Measurements from ENCODE around the gene INTS11. TPM values are rescaled to one million over a fixed set of nuclear protein-coding genes. Genes with fewer than 3 reads are reported as not detected.

Gene INTS11
- total RNA-seq, 2 donors from 2014 or later = 97.3 to 178 TPM

DNA sequence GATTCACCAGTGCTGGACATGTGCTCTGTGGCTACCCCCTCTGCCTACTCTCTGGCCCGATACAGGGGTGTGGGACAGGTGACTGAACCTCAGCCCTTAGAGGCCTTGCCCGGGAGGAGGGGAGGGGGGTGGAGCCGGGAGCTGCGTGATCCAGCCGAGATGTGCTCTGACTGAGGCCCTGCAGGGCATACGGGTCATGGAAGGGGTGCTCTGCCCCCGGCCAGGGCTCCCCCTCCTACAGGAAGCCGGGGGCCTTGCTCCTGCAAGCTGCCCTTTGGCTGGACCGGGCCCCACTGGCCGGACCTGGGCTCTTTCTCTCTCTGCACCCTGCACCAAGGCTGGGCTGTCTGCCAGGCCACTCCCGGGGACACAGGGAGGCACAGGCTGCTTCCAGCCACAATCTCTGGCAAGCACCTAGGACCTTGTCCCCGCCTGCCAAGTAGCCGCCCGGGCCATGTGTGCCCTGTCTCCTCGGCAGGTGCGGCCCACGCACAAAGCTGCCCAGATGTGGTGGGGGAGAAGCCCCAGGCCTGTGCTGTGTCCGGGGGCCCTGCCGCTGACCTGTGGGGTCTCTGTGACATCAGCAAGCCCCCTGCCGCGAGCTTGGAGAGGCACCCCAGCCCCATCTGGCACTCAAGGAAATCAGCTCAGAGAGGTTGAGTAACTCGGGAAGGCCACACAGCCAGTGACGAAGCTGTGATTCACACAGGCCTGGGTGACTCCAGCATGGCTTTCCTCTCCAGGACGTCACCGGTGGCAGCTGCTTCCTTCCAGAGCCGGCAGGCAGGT is 42.7 kb downstream of the INTS11 start:
- WGBS = 39% methylated on average over 24 of the region's 26 CpGs
- Histone ChIP-seq H3K27ac (no peak overlapping the region), H3K4me1 (replicated peaks) (no peaks in the 10 kb centered on the region), H3K27me3 (replicated peaks; ENCODE audit: insufficient read depth) (peaks cover 3% of the 10 kb centered on the region), H3K9me3 (no peaks in the 10 kb centered on the region), H3K4me3 (no peak overlapping the region), H3K36me3 (no peaks in the 10 kb centered on the region)
- TF ChIP-seq POLR2A (IDR thresholded peaks at IDR 0.05) (no peak), POLR2AphosphoS5 (IDR thresholded peaks at IDR 0.05) (peak; percentile 22)
- TF ChIP-seq, protein P1, sequence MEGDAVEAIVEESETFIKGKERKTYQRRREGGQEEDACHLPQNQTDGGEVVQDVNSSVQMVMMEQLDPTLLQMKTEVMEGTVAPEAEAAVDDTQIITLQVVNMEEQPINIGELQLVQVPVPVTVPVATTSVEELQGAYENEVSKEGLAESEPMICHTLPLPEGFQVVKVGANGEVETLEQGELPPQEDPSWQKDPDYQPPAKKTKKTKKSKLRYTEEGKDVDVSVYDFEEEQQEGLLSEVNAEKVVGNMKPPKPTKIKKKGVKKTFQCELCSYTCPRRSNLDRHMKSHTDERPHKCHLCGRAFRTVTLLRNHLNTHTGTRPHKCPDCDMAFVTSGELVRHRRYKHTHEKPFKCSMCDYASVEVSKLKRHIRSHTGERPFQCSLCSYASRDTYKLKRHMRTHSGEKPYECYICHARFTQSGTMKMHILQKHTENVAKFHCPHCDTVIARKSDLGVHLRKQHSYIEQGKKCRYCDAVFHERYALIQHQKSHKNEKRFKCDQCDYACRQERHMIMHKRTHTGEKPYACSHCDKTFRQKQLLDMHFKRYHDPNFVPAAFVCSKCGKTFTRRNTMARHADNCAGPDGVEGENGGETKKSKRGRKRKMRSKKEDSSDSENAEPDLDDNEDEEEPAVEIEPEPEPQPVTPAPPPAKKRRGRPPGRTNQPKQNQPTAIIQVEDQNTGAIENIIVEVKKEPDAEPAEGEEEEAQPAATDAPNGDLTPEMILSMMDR (IDR thresholded peaks at IDR 0.05) = no peak
- peak; percentile 73 for DNase-seq (ENCODE audit: low spot score)
- intact Hi-C loops (cut with DNase I) = no loop called here

- WGBS = 89% methylated on average over 21 of the region's 21 CpGs
- intact Hi-C loops (cut with DNase I) = no loop called here
- TF ChIP-seq POLR2A (IDR thresholded peaks at IDR 0.05) = no peak
- no peak for TF ChIP-seq POLR2AphosphoS5 (IDR thresholded peaks at IDR 0.05)
- TF ChIP-seq, protein P1 (IDR thresholded peaks at IDR 0.05) = no peak
These were observed 43.5 kb downstream of the INTS11 start for GRCh38 chr1:1280782-1281481.

DNA sequence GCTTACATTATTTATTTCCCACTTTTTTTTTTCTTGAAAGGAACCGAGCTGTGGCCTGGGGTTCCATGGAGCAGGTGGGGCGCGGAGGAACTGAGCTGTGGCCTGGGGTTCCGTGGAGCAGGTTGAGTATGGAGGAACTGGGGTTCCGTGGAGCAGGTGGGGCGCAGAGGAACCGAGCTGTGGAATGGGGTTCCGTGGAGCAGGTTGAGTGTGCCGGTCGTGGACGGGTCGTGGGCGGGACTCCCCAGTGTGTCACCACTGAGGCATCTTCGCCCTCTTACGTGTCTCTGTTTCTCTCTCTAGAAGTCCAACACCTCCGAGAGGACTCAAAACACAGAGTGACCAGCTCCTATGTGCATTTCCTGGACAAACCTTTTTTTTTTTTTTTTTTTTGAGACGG is 45.4 kb downstream of the INTS11 start:
- TF ChIP-seq POLR2AphosphoS5 (IDR thresholded peaks at IDR 0.05) (no peak), POLR2A (IDR thresholded peaks at IDR 0.05) (no peak)
- TF ChIP-seq, protein P1 (IDR thresholded peaks at IDR 0.05) = no peak
- WGBS = 91% methylated on average over 17 of the region's 17 CpGs
- no peaks in the 10 kb centered on the region for H3K4me1 ChIP-seq (replicated peaks)
- H3K27ac ChIP-seq = no peak overlapping the region
- DNase-seq (ENCODE audit: low spot score) = no peak
- H3K36me3 ChIP-seq = no peaks in the 10 kb centered on the region
- intact Hi-C loops (cut with DNase I) = no loop called here
- no peak overlapping the region for H3K4me3 ChIP-seq
- H3K27me3 ChIP-seq (replicated peaks; ENCODE audit: insufficient read depth) = no peaks in the 10 kb centered on the region
- H3K9me3 ChIP-seq = no peaks in the 10 kb centered on the region

More at GRCh38 chr1:1280782-1281481, 43.5 kb downstream of the INTS11 start:
- DNase-seq (ENCODE audit: low spot score) = no peak
- no peaks in the 10 kb centered on the region for H3K4me1 ChIP-seq (replicated peaks)
- H3K27ac ChIP-seq = no peak overlapping the region
- no peak overlapping the region for H3K4me3 ChIP-seq
- H3K36me3 ChIP-seq = no peaks in the 10 kb centered on the region
- peaks cover 3% of the 10 kb centered on the region for H3K27me3 ChIP-seq (replicated peaks; ENCODE audit: insufficient read depth)
- H3K9me3 ChIP-seq = no peaks in the 10 kb centered on the region

DNA sequence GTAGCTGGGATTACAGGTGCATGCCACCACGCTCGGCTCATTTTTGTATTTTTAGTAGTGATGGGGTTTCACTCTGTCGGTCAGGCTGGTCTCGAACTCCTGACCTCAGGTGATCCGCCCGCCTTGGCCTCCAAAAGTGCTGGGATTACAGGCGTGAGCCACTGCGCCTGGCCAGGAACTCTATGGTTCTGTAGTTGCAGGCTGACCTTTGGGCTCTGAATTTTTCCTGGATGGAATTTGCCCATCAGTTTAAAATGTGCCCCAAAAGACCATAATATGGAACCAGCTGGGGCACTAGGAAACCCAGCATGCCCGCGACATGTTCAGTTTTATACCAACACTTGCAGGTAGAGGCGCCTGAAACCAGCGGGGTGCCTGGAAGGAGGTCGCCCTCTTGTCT is 45.8 kb downstream of the INTS11 start:
- Histone ChIP-seq H3K36me3 (no peaks in the 10 kb centered on the region), H3K27me3 (replicated peaks; ENCODE audit: insufficient read depth) (no peaks in the 10 kb centered on the region), H3K9me3 (no peaks in the 10 kb centered on the region), H3K27ac (no peak overlapping the region), H3K4me1 (replicated peaks) (no peaks in the 10 kb centered on the region), H3K4me3 (no peak overlapping the region)
- TF ChIP-seq POLR2AphosphoS5 (IDR thresholded peaks at IDR 0.05) (no peak), POLR2A (IDR thresholded peaks at IDR 0.05) (no peak)
- TF ChIP-seq, protein P1 (IDR thresholded peaks at IDR 0.05) = no peak
- intact Hi-C loops (cut with DNase I) = no loop called here
- DNase-seq (ENCODE audit: low spot score) = no peak
- WGBS = 94% methylated on average over 13 of the region's 13 CpGs

All from prostate gland (tissue), 2 donors.